HG03520 (cell line): Measurements from ENCODE around the gene DPT.
"Not testable (repeated sequence)": the region's sequence is repeated elsewhere in the genome, so short reads cannot be mapped to it uniquely, and the experiment has no call there.

Experiments
- ATAC-seq: cut with Tn5 transposase; IDR thresholded peaks from one replicate; pipeline ENCODE4 v1.9.1; 2021; ENCODE audit warnings: mild to moderate bottlenecking, moderate library complexity; ENCODE audit not compliant: unreplicated experiment

The DPT gene

GRCh38 chr1:168728473-168729404, at the start of gene DPT:
Gene DPT (minus strand): TSS chr1:168729206. CDS start chr1:168729174, 32 bp downstream.
- ATAC-seq: no peak

GRCh38 chr1:168775366-168775765, 46.4 kb upstream of the DPT start:
- ATAC-seq: no peak

GRCh38 chr1:168774241-168774640, 45.2 kb upstream of the DPT start:
- ATAC-seq: no peak

- no peak for ATAC-seq
These were observed 43.5 kb upstream of the DPT start for GRCh38 chr1:168772428-168773060.

- no peak for ATAC-seq
These were observed 42.2 kb upstream of the DPT start for GRCh38 chr1:168771104-168771630.

- ATAC-seq: not testable (repeated sequence)
These were observed 40.9 kb upstream of the DPT start for GRCh38 chr1:168769893-168770292.

- no peak for ATAC-seq
These were observed 39.0 kb upstream of the DPT start for GRCh38 chr1:168767894-168768584.

- no peak for ATAC-seq
These were observed 37.6 kb upstream of the DPT start for GRCh38 chr1:168766568-168766967.

- no peak for ATAC-seq
These were observed 34.0 kb upstream of the DPT start for GRCh38 chr1:168763031-168763430.

- ATAC-seq: no peak
These were observed 33.5 kb upstream of the DPT start for GRCh38 chr1:168762473-168762872.

GRCh38 chr1:168760781-168761180, 31.8 kb upstream of the DPT start:
- ATAC-seq: no peak

GRCh38 chr1:168760241-168760640, 31.2 kb upstream of the DPT start:
- no peak for ATAC-seq

- no peak for ATAC-seq
These were observed 30.1 kb upstream of the DPT start for GRCh38 chr1:168759077-168759476.

- ATAC-seq: no peak
These were observed 29.5 kb upstream of the DPT start for GRCh38 chr1:168758503-168758902.

GRCh38 chr1:168755800-168756418, 26.9 kb upstream of the DPT start:
- ATAC-seq: no peak

GRCh38 chr1:168752171-168752832, 23.3 kb upstream of the DPT start:
- no peak for ATAC-seq

GRCh38 chr1:168751195-168751650, 22.2 kb upstream of the DPT start:
- no peak for ATAC-seq

GRCh38 chr1:168742994-168743650, 14.1 kb upstream of the DPT start:
- no peak for ATAC-seq

- ATAC-seq: no peak
These were observed 13.4 kb upstream of the DPT start for GRCh38 chr1:168742386-168742785.

- no peak for ATAC-seq
These were observed 10.9 kb upstream of the DPT start for GRCh38 chr1:168739908-168740307.
